GM21390 (cell line): ENCODE results near the gene SIMC1.

ENCODE experiments used
- ATAC-seq: cut with Tn5 transposase; IDR thresholded peaks from one replicate; pipeline ENCODE4 v1.9.1; 2021; ENCODE audit not compliant: unreplicated experiment

The SIMC1 gene

DNA sequence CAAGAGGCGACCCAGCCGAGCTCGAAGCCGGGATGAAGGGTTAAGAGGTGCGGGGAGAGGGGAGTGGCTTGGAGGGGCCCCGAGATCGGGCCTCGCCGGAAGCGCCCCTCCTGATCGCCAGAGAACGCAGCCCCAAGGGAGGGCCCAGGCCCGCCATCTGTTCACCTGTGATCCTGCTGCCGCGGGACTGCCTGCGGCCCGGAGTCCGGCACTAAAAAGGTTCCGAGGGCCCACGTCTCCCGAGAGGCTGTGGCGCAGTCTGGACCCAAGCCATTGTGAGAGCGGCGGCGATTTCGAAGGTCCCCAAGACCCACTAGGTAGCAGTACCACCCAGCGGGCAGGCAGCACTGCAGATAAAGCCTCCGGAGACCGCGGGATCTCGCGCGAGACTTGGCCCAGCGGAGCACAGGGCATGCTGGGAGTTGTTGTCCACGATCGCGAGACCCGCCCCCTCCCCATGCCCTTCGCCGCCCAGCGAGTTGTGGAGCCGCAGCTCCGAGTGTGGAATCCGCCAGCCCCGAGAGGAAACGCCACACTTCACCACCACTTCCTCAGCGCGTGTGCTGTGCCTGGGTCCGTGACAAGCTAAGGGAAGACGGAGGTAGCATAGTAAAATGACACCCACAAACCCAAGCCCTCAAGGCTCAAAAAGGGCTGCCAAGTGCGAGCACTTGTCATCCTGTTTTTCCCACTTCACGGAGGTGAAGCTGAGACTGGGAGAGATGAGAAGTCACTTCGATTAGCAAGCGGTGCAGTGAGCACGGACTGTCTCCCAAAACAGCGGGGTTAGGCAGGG lies 123.4 kb downstream of the SIMC1 start, which contains the start of gene KIAA1191:
TSS of gene KIAA1191 (minus strand) at position 328 of the 796 bp plus-strand sequence. CDS start 2,256 bp downstream, outside the sequence.
- ATAC-seq, result peak; percentile 90

DNA sequence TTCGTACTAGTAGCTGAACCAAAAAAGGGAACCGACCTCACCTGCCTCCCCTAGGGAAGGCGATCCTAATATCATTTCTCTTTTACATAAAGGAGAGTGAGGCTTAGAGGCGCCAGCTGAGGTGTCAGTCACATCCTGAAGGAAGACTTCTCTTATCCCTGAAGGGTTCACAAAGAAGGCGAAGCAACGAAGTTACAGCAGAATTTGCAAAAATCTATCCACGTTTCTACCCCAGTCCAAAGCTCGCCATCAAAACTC lies 123.9 kb downstream of the SIMC1 start:
- ATAC-seq, result peak; percentile 0

DNA sequence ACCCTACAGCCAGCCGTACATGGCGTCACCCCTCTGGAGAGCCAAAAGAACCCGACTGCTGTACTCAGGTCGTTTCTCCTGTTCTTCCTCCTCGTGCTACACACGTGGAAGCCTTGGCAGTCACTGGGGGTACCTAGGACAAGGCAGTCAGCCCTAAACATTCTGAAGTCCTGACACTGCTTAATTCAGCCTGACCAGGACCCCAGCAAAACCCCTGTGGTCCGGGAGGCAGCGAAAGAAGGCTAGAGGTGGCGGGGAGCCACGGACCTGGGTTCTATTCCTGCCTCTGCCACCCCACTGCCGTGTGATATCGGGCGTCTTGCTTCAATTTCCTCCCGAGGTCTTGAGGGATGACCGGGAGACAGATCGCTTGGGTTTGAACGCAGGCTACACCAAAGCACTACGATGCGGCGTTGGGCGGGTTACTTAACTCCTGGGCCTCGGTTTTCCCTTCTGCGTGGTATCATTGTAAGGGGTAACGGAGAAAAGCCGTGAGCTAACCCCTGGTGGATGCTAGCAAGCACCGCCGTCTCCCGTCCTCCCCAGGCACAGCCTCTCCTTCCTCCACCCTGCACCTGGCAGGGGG lies 126.6 kb downstream of the SIMC1 start:
- ATAC-seq, result no peak

DNA sequence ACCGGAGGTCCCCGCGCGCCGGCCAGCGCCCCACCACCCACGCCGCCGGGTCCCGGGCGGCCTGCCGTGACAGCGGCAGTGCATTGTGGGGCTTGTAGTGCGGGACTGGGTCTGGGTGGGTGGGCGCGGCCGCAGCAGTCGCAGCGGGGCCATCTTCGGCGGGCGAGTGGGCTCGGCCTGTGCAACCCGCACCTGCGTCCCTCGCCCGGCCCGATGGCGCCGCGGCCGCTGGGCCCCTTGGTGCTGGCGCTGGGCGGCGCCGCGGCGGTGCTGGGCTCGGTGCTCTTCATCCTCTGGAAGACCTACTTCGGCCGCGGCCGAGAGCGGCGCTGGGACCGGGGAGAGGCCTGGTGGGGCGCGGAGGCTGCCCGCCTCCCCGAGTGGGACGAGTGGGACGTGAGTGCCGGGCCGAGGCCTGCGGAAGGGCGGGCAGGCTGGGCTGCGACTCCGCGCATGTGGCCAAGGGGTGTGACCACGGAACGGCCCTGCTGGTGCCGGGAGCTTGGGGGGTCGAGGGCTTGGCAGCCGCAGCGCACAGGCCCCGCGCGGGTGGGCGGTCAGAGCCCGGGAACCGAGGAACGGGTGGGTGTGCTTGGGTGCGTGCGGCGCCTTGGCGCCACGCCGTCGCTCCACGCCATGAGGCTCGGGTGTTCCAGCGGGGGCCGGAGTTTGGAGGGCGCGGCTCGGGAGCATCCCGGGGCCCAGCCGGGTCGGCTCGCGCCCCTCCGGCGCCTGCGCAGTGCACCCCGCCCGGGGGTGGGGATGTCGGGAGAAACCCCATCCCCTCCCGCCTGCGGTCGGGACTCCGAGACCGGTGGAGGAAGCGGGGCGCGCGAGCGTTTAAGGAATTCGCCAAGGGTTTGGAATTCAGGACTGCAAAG lies 127.4 kb downstream of the SIMC1 start, which contains the start of gene ARL10:
TSS of gene ARL10 (plus strand) at position 137 of the 881 bp plus-strand sequence. CDS start at position 214, 77 bp downstream.
- ATAC-seq, result peak; percentile 40

DNA sequence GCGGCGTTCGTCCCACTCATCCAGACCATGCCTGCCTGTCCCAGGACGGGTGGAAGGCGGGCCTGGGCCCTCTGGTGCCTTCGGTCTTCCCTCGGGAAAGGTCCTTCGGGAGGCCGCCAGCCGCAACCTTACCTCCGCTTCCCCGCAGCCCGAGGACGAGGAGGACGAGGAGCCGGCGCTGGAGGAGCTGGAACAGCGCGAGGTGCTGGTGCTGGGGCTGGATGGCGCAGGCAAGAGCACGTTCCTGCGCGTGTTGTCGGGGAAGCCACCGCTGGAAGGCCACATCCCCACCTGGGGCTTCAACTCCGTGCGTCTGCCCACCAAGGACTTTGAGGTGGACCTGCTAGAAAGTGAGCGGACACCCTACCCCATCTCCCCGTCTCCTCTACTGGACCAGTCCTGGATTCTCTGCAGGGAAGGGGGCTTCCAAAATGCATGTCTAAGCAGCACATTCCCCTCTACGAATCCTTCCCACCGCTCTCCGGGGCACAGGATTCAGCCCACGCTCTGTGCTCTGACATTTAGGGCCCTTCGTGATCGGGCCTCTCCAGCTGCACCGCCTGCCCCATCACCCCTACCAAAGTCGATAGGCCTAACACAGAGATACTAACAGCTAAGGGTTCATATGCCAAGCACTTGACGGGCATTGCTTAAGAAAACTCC lies 128.1 kb downstream of the SIMC1 start:
- ATAC-seq, result no peak

DNA sequence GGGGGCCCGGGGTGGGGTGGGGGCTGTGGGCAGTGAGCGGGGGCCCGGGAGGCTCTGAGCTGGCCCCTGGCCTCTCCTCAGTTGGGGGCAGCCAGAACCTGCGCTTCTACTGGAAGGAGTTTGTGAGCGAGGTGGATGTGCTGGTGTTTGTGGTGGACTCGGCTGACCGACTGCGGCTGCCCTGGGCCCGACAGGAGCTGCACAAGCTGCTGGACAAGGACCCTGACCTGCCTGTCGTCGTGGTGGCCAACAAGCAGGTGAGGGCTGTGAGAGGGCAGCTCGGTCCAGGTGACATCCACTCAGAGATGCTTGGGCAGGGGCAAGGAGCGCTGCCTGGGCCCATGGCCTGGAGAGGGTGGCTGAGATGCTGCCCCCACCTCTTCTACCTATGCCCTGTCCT lies 130.5 kb downstream of the SIMC1 start:
- no peak for ATAC-seq

DNA sequence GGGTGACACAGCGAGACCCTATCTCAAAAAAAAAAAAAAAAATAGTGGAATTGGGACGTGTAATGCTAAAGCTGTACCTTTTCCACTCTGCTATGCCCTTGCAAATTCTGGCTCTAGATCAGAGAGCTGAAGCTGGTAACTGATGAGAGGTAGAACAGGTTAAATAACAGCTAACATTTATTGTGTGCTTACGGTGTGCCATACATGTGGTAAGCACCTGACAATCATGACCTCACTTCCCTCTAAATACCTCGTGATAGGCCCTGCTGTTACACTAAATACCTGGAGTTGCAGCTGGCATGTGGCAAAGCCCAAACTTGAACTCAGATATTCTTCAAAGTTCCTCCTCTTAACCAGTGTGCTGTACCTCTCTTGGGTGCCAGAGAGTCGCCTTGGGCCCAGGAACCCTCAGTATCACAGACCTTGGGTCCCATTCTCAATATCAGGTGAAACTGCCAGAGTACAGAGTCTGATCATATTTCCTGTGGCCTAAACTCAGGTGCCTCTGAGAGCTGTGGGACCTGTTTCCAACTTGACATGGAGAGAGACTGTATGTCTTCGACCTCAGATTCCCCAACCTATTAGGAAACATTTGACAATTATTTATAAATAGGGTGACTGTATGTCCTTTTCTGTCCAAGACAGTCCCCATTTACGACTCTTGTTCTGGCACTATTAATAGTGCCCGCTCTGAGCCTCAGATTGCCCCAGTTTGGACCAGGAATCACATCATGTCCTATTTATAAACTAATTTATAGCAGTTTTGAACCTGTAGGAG lies 131.9 kb downstream of the SIMC1 start:
- no peak for ATAC-seq

DNA sequence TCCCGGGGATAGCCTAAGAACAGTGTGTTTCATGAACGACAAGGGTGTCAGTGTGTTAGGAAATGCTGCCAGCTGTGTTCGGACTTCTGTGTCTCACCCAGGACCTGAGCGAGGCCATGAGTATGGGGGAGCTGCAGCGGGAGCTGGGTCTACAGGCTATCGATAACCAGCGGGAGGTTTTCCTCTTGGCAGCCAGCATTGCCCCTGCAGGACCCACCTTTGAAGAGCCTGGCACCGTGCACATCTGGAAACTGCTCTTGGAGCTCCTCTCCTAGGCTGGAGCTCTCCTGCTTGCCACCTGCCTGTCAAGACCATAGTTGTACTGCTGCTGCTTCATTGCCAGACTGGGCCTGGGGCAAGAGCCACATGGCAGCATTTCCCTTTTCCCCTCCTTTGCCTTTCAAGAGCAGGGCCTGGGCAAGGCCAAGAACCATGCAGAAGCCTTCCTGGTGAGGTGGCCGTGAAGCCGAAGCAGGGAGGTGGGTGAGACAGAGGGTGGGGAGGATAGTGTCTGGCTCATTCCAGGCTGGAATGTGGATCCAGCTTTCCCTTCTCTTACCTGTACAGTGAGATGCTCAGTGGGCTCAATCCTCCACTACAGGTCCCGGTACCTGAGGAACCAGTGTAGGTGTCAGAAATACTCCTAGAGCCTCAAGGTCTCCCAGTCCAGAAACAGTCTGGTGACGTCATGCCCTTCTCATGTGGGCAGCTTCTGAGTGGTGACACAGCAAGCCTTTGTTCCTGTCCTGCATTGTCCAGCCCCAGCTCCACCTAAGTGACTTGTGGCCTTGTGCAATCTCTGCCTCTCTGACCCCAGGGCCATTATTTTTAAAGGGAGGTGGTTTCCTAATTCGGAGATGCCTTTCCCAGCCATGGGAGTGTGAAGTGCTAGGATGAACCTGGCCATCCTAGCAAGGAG lies 133.7 kb downstream of the SIMC1 start:
- no peak for ATAC-seq

DNA sequence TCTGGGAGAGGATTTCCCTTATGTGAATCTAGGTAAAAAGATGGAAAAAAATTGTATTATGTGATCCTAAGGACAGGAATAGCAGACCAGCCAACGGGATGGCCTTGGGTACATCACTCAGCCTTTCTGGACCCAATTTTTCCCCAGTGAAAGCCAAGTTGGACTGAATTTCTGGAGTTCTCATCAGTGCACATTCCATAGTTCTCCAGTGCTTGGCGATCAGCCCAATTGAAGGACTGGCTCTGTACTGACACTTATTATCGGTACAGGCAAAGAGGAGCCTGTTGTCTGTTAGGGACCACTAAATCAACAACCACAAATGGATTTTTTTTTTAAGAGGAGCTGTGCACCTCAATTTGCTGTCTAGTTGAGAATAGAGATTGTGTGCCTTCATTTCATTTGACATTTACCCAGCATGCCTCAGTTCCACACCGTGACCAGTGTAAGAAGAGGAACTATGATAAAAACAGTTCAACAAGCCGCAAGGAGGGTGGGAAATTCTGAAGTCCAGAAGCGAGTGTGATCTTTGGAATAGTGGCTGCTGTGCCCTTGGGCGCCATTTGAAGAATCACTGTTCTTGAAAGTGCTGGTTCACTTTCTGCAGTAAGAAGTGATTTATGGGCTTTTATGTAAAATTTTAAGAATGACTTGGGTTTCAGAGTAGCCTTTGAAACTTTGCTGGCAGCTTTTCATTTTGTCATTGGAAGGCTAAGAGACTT lies 135.0 kb downstream of the SIMC1 start:
- ATAC-seq, result no peak

DNA sequence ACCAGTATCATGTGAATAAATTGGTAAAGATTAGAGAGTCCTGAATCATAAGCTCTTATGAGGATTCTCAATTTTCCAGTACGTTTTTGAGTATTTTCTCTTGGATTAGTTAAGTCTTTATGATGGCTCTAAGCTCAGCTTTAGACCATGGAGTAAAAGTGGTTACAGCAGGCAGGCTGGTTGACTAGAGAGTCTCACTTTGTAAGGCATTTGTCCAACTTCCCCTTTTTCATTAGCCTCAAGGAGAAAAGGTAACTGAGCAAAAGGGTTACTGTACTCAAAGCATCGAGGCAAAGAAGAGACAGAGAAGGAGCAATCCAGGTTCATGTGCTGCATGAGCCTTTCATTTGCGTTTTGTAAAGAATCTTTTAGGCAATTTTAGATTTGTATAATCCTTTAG lies 141.7 kb downstream of the SIMC1 start:
- peak; percentile 77 for ATAC-seq

DNA sequence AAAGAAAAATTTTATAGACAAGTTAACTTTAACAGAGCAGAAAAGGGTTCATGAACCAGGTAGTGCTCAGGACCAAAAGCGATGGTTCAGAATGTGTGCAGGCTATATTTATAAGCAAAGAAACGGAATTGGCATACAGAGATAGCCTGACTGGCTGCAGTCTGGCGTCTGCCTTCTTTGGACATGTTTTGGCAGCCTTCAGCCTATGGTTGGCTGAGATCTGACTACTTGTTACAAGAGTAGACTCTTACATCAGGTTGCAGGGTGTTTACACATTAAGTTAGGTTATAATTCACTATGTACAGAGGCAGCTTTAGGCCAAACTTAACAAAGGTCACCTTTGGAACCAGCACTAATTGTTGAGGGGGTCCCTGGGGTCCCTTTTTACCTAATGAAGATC lies 143.2 kb downstream of the SIMC1 start:
- no peak for ATAC-seq

DNA sequence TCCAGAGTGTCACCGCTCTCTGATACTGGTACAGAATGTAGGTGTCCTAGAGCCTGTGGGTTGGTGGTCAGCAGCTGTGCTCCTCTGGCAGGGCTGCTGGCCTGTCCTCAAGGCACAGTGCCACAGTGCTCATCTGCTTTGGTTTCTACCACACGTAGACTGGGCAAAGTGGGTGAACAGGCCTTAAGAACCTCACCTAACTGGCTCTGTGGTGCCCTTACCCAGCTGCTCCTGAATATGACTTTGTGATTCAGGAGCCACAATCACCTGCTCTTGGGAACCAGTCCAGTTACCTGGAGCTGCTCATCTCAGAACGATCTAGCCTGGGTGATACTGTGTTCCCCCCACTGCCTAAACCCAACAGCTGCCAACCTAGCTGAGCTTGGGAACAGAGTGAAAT lies 143.8 kb downstream of the SIMC1 start:
- ATAC-seq, result no peak

DNA sequence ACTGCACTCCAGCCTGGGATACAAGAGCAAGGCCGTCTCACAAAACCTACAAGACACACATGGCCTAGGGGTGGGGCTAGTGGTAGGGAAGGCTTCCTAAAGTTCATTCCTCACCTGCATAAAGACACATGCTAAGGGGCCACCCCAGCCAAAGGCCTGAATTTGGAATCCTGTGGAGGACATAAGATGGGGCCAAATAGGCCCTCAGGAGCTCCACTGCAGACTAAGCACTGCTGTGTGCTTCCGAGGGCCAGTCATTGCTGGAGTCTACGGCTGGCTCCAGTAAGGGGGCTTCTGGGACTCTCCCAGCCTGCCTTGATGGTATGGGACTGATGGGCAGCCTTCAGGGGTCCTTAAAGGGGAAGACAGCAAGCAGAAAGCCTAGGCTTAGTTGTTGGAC lies 144.5 kb downstream of the SIMC1 start:
- ATAC-seq, result no peak

DNA sequence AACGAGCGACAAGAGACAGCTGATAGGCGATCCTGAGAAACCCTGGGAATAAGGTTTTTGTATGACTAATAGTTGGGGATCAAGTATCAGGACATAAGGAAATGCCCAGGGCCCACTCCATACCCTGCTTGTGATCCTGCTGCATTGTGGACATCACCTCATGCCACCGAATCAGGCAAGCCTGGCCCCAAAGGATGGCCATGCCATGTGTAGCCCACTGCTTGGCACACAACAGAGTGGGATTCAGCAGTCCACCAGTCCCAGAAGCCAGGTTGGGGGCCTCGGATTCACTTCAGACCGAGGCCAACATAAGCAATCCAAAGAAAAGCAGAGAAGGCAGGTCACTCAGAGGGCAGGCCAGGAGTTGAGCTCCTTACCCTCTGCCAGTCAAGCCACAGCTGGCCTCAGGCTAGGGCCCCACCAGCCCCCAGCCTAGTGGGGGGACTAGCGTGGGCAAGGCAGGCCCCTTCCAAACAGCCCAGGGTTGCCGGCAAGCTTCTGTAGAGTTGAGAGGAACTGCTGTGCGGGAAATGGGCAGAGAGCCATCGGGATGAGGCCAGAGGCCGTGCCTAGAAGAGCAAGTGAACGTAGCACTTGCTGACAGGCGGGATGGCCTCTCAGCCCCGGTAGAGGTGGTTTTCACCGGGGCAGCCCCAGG lies 145.2 kb downstream of the SIMC1 start:
- ATAC-seq, result no peak

DNA sequence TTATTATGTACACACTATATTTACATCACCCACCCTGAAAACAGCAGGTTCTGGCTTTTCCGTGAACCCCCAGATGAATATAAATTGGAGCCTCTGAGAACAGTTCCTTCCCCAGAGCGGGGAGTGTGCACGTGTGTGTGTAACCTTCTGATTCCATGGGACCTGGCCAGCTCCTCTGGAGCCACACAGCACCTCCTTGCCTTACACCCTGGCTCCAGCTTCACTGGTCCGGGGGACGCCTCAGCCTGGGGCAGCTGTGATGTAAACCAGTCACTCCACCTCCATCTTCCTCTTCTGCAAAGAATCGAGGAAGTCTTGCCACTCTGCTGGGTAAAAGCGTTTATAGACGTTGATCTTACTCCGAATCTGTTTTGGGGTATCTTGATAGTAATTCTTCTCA lies 145.7 kb downstream of the SIMC1 start:
- no peak for ATAC-seq

DNA sequence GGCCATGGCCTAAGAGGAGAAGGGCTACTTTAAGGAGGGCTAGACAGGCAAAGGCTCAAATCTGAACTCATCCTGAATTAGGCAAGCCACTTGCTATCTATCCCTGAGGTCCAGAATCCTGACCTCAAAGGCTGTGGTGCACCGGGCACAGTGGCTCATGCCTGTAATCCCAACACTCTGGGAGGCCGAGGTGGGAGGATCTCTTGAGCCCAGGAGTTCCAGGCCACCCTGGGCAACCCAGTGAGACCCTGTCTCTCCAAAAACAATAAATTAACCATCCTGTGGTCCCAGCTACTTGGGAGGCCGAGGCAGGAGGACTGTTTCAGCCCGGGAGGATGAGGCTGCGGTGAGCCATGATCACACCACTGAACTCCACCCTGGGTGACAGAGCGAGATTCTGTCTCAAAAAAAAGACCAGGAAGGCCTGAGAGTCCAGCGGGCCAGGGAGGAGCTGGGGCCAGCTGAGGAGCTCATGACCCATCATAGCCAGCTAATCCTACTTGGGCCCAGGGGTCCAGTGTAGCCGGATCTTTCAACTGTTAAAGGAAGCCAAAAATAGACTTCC lies 146.2 kb downstream of the SIMC1 start:
- no peak for ATAC-seq

DNA sequence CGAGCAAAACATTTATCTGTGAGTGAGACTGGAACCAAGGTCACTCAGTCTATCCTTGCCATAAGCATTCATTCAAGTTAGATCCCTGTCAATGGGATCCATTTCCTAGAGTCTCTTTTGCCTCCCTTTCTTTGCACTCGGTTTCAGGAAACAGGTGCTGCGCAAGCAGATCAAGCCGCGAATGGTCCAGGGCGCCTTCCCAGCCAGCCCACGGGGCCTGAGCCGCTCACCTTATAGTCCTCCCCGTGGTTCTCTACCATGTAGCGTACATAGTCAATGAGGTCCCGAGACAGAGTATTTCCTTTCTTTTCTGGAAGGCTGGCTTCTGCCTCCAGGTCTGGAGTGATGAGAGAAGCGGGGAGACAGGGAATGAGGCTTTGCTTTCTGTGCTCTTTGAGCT lies 146.8 kb downstream of the SIMC1 start:
- no peak for ATAC-seq

DNA sequence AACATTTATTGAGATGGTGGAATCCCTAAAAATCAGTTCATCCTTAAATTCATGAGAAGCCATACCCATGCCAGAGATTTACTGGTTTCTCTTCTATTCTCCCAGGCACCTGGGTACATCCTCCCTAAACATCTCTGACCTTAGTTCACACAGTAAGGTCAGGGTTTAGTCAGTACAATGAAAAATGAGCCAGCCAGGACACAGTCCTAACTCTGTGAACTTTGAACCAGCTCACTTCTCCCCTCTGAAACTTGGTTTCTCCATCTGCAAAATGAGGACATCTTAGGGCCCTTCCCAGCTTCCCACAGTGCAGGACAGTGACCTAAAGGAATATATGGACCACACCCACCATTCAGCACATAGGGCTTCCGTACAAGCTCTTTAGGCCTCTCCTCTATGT lies 148.3 kb downstream of the SIMC1 start:
- ATAC-seq, result no peak
